Measurements from ENCODE around the gene TMEM212.

The TMEM212 gene

DNA sequence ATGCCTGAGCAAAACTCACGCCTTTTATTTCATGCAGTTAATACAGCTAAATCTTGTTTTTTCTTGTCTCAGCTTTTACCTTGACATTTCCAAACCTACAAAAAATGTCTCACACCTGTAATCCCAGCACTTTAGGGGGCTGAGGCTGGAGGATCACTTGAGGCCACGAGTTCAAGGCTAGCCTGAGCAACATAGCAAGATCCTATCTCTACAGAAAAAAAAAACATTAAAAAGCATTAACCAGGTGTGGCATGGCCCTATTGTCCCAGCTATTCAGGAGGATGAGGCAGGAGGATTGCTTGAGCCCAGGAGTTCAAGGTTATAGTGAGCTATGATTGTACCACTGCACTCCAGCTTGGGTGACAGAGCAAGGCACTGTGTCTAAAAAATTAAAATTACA is 3.9 kb upstream of the TMEM212 start:
- H3K36me3 ChIP-seq (ENCODE audit: insufficient read depth, low read length), result no peaks in the 10 kb centered on the region
- H3K27ac ChIP-seq (ENCODE audit: low read length), result no peak overlapping the region
- H2AFZ ChIP-seq (ENCODE audit: low read depth, low read length), result no peak overlapping the region
- no peaks in the 10 kb centered on the region for H4K20me1 ChIP-seq (ENCODE audit: insufficient read depth, low read length)
- no peaks in the 10 kb centered on the region for H3K79me2 ChIP-seq (ENCODE audit: insufficient read depth, low read length)
- H3K4me3 ChIP-seq (ENCODE audit: low read depth in 1 of 2, low read length in 2 of 2), result no peak overlapping the region
- no peak for TF ChIP-seq EZH2 (IDR thresholded peaks at IDR 0.05; ENCODE audit: borderline replicate concordance, low read depth, low read length, severe bottlenecking)
- TF ChIP-seq, protein P1, sequence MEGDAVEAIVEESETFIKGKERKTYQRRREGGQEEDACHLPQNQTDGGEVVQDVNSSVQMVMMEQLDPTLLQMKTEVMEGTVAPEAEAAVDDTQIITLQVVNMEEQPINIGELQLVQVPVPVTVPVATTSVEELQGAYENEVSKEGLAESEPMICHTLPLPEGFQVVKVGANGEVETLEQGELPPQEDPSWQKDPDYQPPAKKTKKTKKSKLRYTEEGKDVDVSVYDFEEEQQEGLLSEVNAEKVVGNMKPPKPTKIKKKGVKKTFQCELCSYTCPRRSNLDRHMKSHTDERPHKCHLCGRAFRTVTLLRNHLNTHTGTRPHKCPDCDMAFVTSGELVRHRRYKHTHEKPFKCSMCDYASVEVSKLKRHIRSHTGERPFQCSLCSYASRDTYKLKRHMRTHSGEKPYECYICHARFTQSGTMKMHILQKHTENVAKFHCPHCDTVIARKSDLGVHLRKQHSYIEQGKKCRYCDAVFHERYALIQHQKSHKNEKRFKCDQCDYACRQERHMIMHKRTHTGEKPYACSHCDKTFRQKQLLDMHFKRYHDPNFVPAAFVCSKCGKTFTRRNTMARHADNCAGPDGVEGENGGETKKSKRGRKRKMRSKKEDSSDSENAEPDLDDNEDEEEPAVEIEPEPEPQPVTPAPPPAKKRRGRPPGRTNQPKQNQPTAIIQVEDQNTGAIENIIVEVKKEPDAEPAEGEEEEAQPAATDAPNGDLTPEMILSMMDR (IDR thresholded peaks at IDR 0.05; ENCODE audit: borderline replicate concordance, extremely low read depth, low read length, poor library complexity, severe bottlenecking), result no peak
- no peak for ATAC-seq (ENCODE audit: insufficient read depth, low read depth)
- no peaks in the 10 kb centered on the region for H3K9me3 ChIP-seq (ENCODE audit: insufficient read depth, low read length, severe bottlenecking)
- H3K4me1 ChIP-seq (ENCODE audit: insufficient read depth, low read length), result no peaks in the 10 kb centered on the region
- peaks cover 13% of the 10 kb centered on the region for H3K27me3 ChIP-seq (ENCODE audit: insufficient read depth, low read length, poor library complexity)
- H3K9ac ChIP-seq (ENCODE audit: low read depth, low read length), result no peak overlapping the region
- no peak for DNase-seq
- no peak overlapping the region for H3K4me2 ChIP-seq (ENCODE audit: insufficient read depth, low read length)

DNA sequence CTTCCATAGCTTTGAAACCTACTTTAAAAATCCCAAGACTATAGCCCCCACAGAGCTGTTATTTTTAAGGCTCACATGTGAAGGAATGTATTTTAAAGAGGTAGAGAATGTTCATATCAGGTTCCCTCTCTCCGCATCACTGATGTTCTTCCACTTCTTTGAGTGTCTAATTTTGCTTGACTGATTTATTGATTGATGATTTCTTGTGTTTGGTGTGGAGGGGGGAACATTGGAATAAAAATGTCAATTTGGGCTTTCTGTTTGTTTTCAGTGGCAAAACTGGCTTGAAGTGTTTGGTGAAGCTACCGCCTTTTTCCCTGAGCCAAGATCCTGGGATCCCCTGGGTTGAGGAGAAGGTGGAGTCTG is 2.7 kb upstream of the TMEM212 start:
- Histone ChIP-seq H3K4me1 (ENCODE audit: insufficient read depth, low read length) (no peaks in the 10 kb centered on the region), H3K4me2 (ENCODE audit: insufficient read depth, low read length) (no peak overlapping the region), H3K27me3 (ENCODE audit: insufficient read depth, low read length, poor library complexity) (peaks cover 13% of the 10 kb centered on the region), H4K20me1 (ENCODE audit: insufficient read depth, low read length) (no peaks in the 10 kb centered on the region), H3K9ac (ENCODE audit: low read depth, low read length) (no peak overlapping the region), H3K27ac (ENCODE audit: low read length) (no peak overlapping the region), H3K4me3 (ENCODE audit: low read depth in 1 of 2, low read length in 2 of 2) (no peak overlapping the region), H3K9me3 (ENCODE audit: insufficient read depth, low read length, severe bottlenecking) (no peaks in the 10 kb centered on the region), H3K36me3 (ENCODE audit: insufficient read depth, low read length) (no peaks in the 10 kb centered on the region), H2AFZ (ENCODE audit: low read depth, low read length) (no peak overlapping the region), H3K79me2 (ENCODE audit: insufficient read depth, low read length) (no peaks in the 10 kb centered on the region)
- no peak for TF ChIP-seq EZH2 (IDR thresholded peaks at IDR 0.05; ENCODE audit: borderline replicate concordance, low read depth, low read length, severe bottlenecking)
- TF ChIP-seq, protein P1 (IDR thresholded peaks at IDR 0.05; ENCODE audit: borderline replicate concordance, extremely low read depth, low read length, poor library complexity, severe bottlenecking), result no peak
- DNase-seq (no peak), ATAC-seq (ENCODE audit: insufficient read depth, low read depth) (no peak)

DNA sequence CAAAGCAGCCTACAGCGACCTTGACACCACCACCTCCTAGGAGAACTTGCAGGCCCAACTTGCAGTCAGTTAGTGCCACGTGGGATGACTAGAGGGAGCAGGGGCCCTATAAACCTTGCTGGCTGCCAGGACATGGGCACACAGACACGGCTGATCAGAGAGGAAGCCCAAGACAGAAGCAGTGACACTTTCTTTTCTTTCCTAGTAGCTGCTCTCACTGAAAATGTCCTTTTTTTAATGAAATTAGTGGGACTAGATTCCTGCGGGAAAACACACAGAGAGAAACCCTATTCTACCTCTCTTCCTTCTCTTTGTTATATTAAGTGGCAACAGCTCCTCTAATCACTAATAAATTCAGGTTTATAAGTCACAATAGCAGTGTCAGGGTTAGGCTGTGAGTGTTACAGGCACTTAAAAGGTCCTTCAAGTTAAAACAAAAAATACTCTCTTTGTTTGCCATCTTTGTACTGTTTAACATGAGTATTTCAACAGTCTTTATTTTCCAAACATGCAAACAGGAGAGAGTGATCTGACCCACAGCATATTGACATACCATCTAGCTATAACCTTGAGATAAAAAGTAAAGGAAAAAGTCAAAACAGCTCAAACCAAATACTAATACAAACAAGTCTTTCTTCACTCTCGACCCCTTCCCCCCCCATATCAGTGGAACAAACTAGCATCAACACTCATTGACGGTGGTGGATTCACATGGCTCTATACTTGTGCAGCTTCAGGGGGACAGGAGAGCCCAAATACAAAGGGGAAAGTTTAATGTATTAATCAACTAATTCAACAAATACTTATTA is 2.1 kb upstream of the TMEM212 start:
- no peak overlapping the region for H3K4me3 ChIP-seq (ENCODE audit: low read depth in 1 of 2, low read length in 2 of 2)
- TF ChIP-seq, protein P1 (IDR thresholded peaks at IDR 0.05; ENCODE audit: borderline replicate concordance, extremely low read depth, low read length, poor library complexity, severe bottlenecking), result no peak
- TF ChIP-seq EZH2 (IDR thresholded peaks at IDR 0.05; ENCODE audit: borderline replicate concordance, low read depth, low read length, severe bottlenecking), result no peak
- no peak overlapping the region for H3K27ac ChIP-seq (ENCODE audit: low read length)
- H3K4me1 ChIP-seq (ENCODE audit: insufficient read depth, low read length), result no peaks in the 10 kb centered on the region
- peaks cover 13% of the 10 kb centered on the region for H3K27me3 ChIP-seq (ENCODE audit: insufficient read depth, low read length, poor library complexity)
- H3K79me2 ChIP-seq (ENCODE audit: insufficient read depth, low read length), result no peaks in the 10 kb centered on the region
- H4K20me1 ChIP-seq (ENCODE audit: insufficient read depth, low read length), result no peaks in the 10 kb centered on the region
- H3K9ac ChIP-seq (ENCODE audit: low read depth, low read length), result no peak overlapping the region
- ATAC-seq (ENCODE audit: insufficient read depth, low read depth) (no peak), DNase-seq (no peak)
- H3K36me3 ChIP-seq (ENCODE audit: insufficient read depth, low read length), result no peaks in the 10 kb centered on the region
- no peak overlapping the region for H2AFZ ChIP-seq (ENCODE audit: low read depth, low read length)
- no peak overlapping the region for H3K4me2 ChIP-seq (ENCODE audit: insufficient read depth, low read length)
- no peaks in the 10 kb centered on the region for H3K9me3 ChIP-seq (ENCODE audit: insufficient read depth, low read length, severe bottlenecking)
